ENCODE results near the gene TERB2. TPM values are rescaled to one million over a fixed set of nuclear protein-coding genes. Genes with fewer than 3 reads are reported as not detected.
"Not testable (repeated sequence)": the region's sequence is repeated elsewhere in the genome, so short reads cannot be mapped to it uniquely, and the experiment has no call there.

The TERB2 gene
- polyA plus RNA-seq, 4 donors = not detected

GRCh38 chr15:44999105-44999504 lies 42.6 kb downstream of the TERB2 start:
- DNase-seq (ENCODE audit: low read depth in 4 of 4, low spot score in 2 of 4) = no peak

GRCh38 chr15:45001180-45001579 lies 44.7 kb downstream of the TERB2 start:
- DNase-seq (ENCODE audit: low read depth in 4 of 4, low spot score in 2 of 4) = not testable (repeated sequence)

- DNase-seq (ENCODE audit: low read depth in 4 of 4, low spot score in 2 of 4) = not testable (repeated sequence)
Measured at GRCh38 chr15:45003731-45004410, 47.4 kb downstream of the TERB2 start.

- DNase-seq (ENCODE audit: low read depth in 4 of 4, low spot score in 2 of 4) = not testable (repeated sequence)
Measured at GRCh38 chr15:45004590-45005175, 48.2 kb downstream of the TERB2 start.

GRCh38 chr15:45009046-45009445 lies 52.6 kb downstream of the TERB2 start:
- DNase-seq (ENCODE audit: low read depth in 4 of 4, low spot score in 2 of 4) = no peak

GRCh38 chr15:45015114-45015513 lies 58.6 kb downstream of the TERB2 start:
- not testable (repeated sequence) for DNase-seq (ENCODE audit: low read depth in 4 of 4, low spot score in 2 of 4)

GRCh38 chr15:45020222-45020900 lies 63.9 kb downstream of the TERB2 start:
- DNase-seq (ENCODE audit: low read depth in 4 of 4, low spot score in 2 of 4) = not testable (repeated sequence)

GRCh38 chr15:45020901-45021259 lies 64.4 kb downstream of the TERB2 start:
- DNase-seq (ENCODE audit: low read depth in 4 of 4, low spot score in 2 of 4) = not testable (repeated sequence)

GRCh38 chr15:45021348-45021747 lies 64.9 kb downstream of the TERB2 start:
- no peak for DNase-seq (ENCODE audit: low read depth in 4 of 4, low spot score in 2 of 4)

- peak; percentile 67 to 92 (median 82) for DNase-seq (ENCODE audit: low read depth in 4 of 4, low spot score in 2 of 4)
Measured at GRCh38 chr15:45022871-45023658, 66.6 kb downstream of the TERB2 start, which contains the start of gene SORD. TSS of gene SORD (plus strand) at chr15:45023195. CDS start at chr15:45023284, 89 bp downstream.

- no peak for DNase-seq (ENCODE audit: low read depth in 4 of 4, low spot score in 2 of 4)
Measured at GRCh38 chr15:45023659-45024225, 67.3 kb downstream of the TERB2 start.

- not testable (repeated sequence) for DNase-seq (ENCODE audit: low read depth in 4 of 4, low spot score in 2 of 4)
Measured at GRCh38 chr15:45024649-45025048, 68.2 kb downstream of the TERB2 start.

GRCh38 chr15:45025627-45026026 lies 69.1 kb downstream of the TERB2 start:
- DNase-seq (ENCODE audit: low read depth in 4 of 4, low spot score in 2 of 4) = not testable (repeated sequence)

GRCh38 chr15:45026651-45027190 lies 70.2 kb downstream of the TERB2 start:
- no peak for DNase-seq (ENCODE audit: low read depth in 4 of 4, low spot score in 2 of 4)

- DNase-seq (ENCODE audit: low read depth in 4 of 4, low spot score in 2 of 4) = no peak
Measured at GRCh38 chr15:45027220-45027619, 70.7 kb downstream of the TERB2 start.

Other genes starting within 250 kb of the TERB2 start
- gene PATL2, start 245.4 kb upstream of the TERB2 start, polyA plus RNA-seq (ENCODE audit: insufficient read length in 4 of 4) = 1 to 10 TPM in 2 of 4 donors, under 1 TPM in 1, not detected in 1; 0.76 to 1.9 (median 1.2) TPM
- 1,000 to 10,000 TPM in 1 of 4 donors, 100 to 1,000 TPM in 3; 664 to 1,198 (median 839) TPM for gene B2M, start 245.2 kb upstream of the TERB2 start, polyA plus RNA-seq (ENCODE audit: insufficient read length in 4 of 4)
- 10 to 100 TPM; 19.7 to 27.8 (median 25.1) TPM for gene TRIM69, start 220.2 kb upstream of the TERB2 start, polyA plus RNA-seq (ENCODE audit: insufficient read length in 4 of 4)
- 10 to 100 TPM; 26.5 to 40.5 (median 38.7) TPM for gene SORD, start 66.5 kb downstream of the TERB2 start, polyA plus RNA-seq (ENCODE audit: insufficient read length in 4 of 4)
- gene DUOX2, start 157.5 kb downstream of the TERB2 start, polyA plus RNA-seq (ENCODE audit: insufficient read length in 4 of 4) = under 1 TPM in 3 of 4 donors, not detected in 1; 0.03 to 0.05 (median 0.05) TPM
- under 1 TPM in 2 of 4 donors, not detected in 2; 0.08 to 0.10 TPM for gene DUOXA2, start 157.6 kb downstream of the TERB2 start, polyA plus RNA-seq (ENCODE audit: insufficient read length in 4 of 4)
- under 1 TPM in 3 of 4 donors, not detected in 1; 0.10 to 0.42 (median 0.33) TPM for gene DUOXA1, start 173.2 kb downstream of the TERB2 start, polyA plus RNA-seq (ENCODE audit: insufficient read length in 4 of 4)
- gene DUOX1, start 173.3 kb downstream of the TERB2 start, polyA plus RNA-seq (ENCODE audit: insufficient read length in 4 of 4) = 1 to 10 TPM; 2.0 to 6.9 (median 3.8) TPM
- 10 to 100 TPM; 17.4 to 22.0 (median 19.1) TPM for gene SHF, start 231.3 kb downstream of the TERB2 start, polyA plus RNA-seq (ENCODE audit: insufficient read length in 4 of 4)